ENCODE data around the gene PABPN1L.

PABPN1L gene

DNA sequence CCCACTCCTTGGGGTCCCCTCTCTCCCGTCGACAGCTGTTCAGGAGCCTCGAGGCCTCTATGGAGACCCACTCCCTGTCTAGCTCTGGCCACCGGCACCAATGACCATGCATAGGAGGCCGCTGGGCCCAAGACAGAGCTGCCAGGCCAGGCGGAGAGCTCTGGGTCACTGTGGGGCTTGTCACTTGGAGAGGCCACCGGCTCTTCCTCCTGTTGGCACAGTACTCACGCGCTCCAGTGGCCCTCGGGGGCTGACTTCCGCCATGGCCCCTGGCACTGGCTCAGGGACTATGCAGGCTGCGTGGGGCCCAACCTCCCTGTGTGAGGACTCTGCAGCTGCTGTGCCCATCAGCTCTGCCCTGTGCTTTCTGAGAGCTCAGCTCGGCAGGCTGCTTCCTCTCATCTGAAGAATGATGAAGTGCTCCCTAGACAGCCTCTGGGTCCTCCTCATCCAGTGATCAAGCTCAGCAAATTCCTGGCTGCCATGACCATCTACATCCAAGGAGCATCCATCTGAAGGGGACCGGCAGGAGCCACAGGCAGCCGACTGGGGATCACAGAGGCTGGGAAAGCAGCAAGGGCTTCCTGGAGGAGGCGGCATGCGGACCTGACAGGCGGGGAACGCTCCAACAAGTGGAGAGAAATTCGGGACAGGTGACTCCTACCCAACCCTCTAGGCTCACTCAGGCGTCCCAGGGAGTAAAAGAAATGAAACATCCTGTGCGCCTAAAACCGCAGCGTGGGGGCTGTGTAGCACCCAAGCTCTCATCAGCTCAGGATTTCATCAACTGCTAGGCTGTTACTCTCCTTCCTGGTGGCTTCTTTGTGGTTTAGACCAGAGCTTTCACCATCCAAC is 26.5 kb downstream of the PABPN1L start:
- ChIA-PET POLR2A (no interaction called here), CTCF (interaction anchor here (1.1 to 2.0 kb wide), 4 partner anchors 11 to 103 kb away, joined by 3 to 8 read pairs (median 4); no protein-coding TSS in a partner anchor)
- TF ChIP-seq, protein P1, sequence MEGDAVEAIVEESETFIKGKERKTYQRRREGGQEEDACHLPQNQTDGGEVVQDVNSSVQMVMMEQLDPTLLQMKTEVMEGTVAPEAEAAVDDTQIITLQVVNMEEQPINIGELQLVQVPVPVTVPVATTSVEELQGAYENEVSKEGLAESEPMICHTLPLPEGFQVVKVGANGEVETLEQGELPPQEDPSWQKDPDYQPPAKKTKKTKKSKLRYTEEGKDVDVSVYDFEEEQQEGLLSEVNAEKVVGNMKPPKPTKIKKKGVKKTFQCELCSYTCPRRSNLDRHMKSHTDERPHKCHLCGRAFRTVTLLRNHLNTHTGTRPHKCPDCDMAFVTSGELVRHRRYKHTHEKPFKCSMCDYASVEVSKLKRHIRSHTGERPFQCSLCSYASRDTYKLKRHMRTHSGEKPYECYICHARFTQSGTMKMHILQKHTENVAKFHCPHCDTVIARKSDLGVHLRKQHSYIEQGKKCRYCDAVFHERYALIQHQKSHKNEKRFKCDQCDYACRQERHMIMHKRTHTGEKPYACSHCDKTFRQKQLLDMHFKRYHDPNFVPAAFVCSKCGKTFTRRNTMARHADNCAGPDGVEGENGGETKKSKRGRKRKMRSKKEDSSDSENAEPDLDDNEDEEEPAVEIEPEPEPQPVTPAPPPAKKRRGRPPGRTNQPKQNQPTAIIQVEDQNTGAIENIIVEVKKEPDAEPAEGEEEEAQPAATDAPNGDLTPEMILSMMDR (IDR thresholded peaks at IDR 0.05; ENCODE audit: control extremely low read depth, extremely low read depth, low read depth, missing control alignments), result no peak
- no peak for DNase-seq (ENCODE audit: extremely low spot score)

- no peak for DNase-seq (ENCODE audit: extremely low spot score)
- CTCF ChIA-PET, result interaction anchor here (1.1 to 2.0 kb wide), 3 partner anchors 12 to 27 kb away, joined by 3 to 8 read pairs (median 5); no protein-coding TSS in a partner anchor
- POLR2A ChIA-PET, result no interaction called here
- TF ChIP-seq, protein P1 (IDR thresholded peaks at IDR 0.05; ENCODE audit: control extremely low read depth, extremely low read depth, low read depth, missing control alignments), result no peak
Measured at GRCh38 chr16:88839026-88839529, 27.4 kb downstream of the PABPN1L start.

GRCh38 chr16:88838566-88838965 is 27.9 kb downstream of the PABPN1L start:
- POLR2A ChIA-PET, result no interaction called here
- TF ChIP-seq, protein P1 (IDR thresholded peaks at IDR 0.05; ENCODE audit: control extremely low read depth, extremely low read depth, low read depth, missing control alignments), result no peak
- DNase-seq (ENCODE audit: extremely low spot score), result no peak
- CTCF ChIA-PET, result interaction anchor here (1.1 to 2.0 kb wide), 2 partner anchors 13 to 26 kb away, joined by 3 to 8 read pairs; no protein-coding TSS in a partner anchor

- POLR2A ChIA-PET, result no interaction called here
- TF ChIP-seq, protein P1 (IDR thresholded peaks at IDR 0.05; ENCODE audit: control extremely low read depth, extremely low read depth, low read depth, missing control alignments), result no peak
- no peak for DNase-seq (ENCODE audit: extremely low spot score)
- CTCF ChIA-PET, result no interaction called here
Measured at GRCh38 chr16:88837806-88838205, 28.7 kb downstream of the PABPN1L start.

- POLR2A ChIA-PET, result no interaction called here
- CTCF ChIA-PET, result interaction anchor here (0.5 kb wide), 1 partner anchor 545 kb away, joined by 3 read pairs; no protein-coding TSS in a partner anchor
- TF ChIP-seq, protein P1 (IDR thresholded peaks at IDR 0.05; ENCODE audit: control extremely low read depth, extremely low read depth, low read depth, missing control alignments), result no peak
- no peak for DNase-seq (ENCODE audit: extremely low spot score)
Measured at GRCh38 chr16:88836791-88837190, 29.7 kb downstream of the PABPN1L start.

DNA sequence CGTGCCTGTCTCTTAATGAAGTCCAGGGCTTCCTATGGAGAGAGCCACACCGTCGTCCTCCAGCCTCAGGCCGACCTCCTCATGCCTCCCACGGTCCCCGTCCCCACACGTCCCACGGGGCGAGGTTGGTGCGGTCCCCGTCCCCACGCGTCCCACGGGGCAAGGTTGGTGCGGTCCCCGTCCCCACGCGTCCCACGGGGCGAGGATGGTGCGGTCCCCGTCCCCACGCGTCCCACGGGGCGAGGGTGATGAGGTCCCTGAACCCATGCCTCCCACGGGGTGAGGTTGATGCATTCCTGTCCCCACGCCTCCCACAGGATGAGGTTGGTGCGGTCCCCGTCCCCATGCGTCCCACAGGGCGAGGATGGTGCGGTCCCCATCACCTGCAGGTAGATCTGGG is 30.6 kb downstream of the PABPN1L start:
- TF ChIP-seq, protein P1 (IDR thresholded peaks at IDR 0.05; ENCODE audit: control extremely low read depth, extremely low read depth, low read depth, missing control alignments), result no peak
- POLR2A ChIA-PET, result no interaction called here
- CTCF ChIA-PET, result no interaction called here
- no peak for DNase-seq (ENCODE audit: extremely low spot score)
